ENCODE results near the gene ATOH8. TPM values are rescaled to one million over a fixed set of nuclear protein-coding genes. Genes with fewer than 3 reads are reported as not detected.

The ATOH8 gene
- total and polyA plus RNA-seq, 2 donors (not counting 3 experiments of a cell fraction or from before 2014, with no cell fraction given): 10.3 to 12.8 TPM

- TF ChIP-seq CTCF (IDR thresholded peaks at IDR 0.05; ENCODE audit: extremely low read depth in 1 of 2, insufficient read depth in 1 of 2, low read depth in 1 of 2, low read length in 2 of 2) (no peak), POLR2AphosphoS5 (IDR thresholded peaks at IDR 0.05; ENCODE audit: insufficient read depth, low read depth, low read length) (no peak), EZH2 (IDR thresholded peaks at IDR 0.05; ENCODE audit: borderline replicate concordance, low read depth, low read length, severe bottlenecking) (no peak), GATA2 (IDR thresholded peaks at IDR 0.05; ENCODE audit: insufficient read depth, insufficient read length, low read depth, low read length) (no peak), MYC (IDR thresholded peaks at IDR 0.05; ENCODE audit: low read depth, low read length) (no peak), FOS (IDR thresholded peaks at IDR 0.05; ENCODE audit: borderline replicate concordance, insufficient read depth, low read length) (no peak), POLR2A (IDR thresholded peaks at IDR 0.05; ENCODE audit: low read depth, low read length) (no peak), JUN (IDR thresholded peaks at IDR 0.05; ENCODE audit: borderline replicate concordance, insufficient read depth, insufficient read length, low read depth) (no peak)
- TF ChIP-seq, protein P1, sequence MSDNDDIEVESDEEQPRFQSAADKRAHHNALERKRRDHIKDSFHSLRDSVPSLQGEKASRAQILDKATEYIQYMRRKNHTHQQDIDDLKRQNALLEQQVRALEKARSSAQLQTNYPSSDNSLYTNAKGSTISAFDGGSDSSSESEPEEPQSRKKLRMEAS (IDR thresholded peaks at IDR 0.05; ENCODE audit: insufficient read depth, insufficient read length): no peak
- POLR2A ChIA-PET: interaction anchor here (0.5 to 1.2 kb wide), 2 partner anchors 40 to 82 kb away, joined by 3 read pairs; no protein-coding TSS in a partner anchor
- H2AFZ ChIP-seq (ENCODE audit: low read depth, low read length): no peak overlapping the region
- H3K27ac ChIP-seq (ENCODE audit: insufficient read depth, low read depth, low read length): no peak overlapping the region
- DNase-seq (ENCODE audit: low read depth, low spot score): no peak
- H3K79me2 ChIP-seq (ENCODE audit: control insufficient read depth, insufficient read depth, low read length): no peaks in the 10 kb centered on the region
- no peaks in the 10 kb centered on the region for H3K36me3 ChIP-seq (ENCODE audit: control insufficient read depth in 2 of 2, extremely low read depth in 1 of 2, insufficient read depth in 2 of 2, low read length in 2 of 2)
- no TSS peak for BruUV-seq (replicated peaks)
- H3K4me3 ChIP-seq (replicated peaks in 1 of 3; ENCODE audit: insufficient read depth in 1 of 3, low read depth in 1 of 3, low read length in 3 of 3): no peak overlapping the region
- FAIRE-seq: no peak
- intact Hi-C loops (cut with micrococcal nuclease) (no loop called here), dilution Hi-C loops (cut with MboI; ENCODE audit: extremely low pct_ligation_motif_present, low sequenced_read_pairs) (loop anchor here (25.0 kb wide), 1 partner anchor 93 kb away; no protein-coding TSS in a partner anchor)
- no peaks in the 10 kb centered on the region for H3K4me1 ChIP-seq (ENCODE audit: control insufficient read depth, extremely low read depth, insufficient read depth, low read length)
- H3K4me2 ChIP-seq (ENCODE audit: insufficient read depth, low read length): no peak overlapping the region
- peaks cover 2 to 7% of the 10 kb centered on the region in 2 experiments for H3K27me3 ChIP-seq (ENCODE audit: control insufficient read depth in 2 of 2, insufficient read depth in 2 of 2, low read length in 2 of 2)
- no peaks in the 10 kb centered on the region for H3K9me1 ChIP-seq (replicated peaks; ENCODE audit: control insufficient read depth, extremely low read depth, insufficient read depth, low read length)
- H4K20me1 ChIP-seq (replicated peaks; ENCODE audit: control insufficient read depth, extremely low read depth, insufficient read depth, low read length): no peaks in the 10 kb centered on the region
- H3K9ac ChIP-seq (replicated peaks; ENCODE audit: extremely low read depth, insufficient read depth, low read length): no peak overlapping the region
- CTCF ChIA-PET: interaction anchor here (0.6 to 4.0 kb wide), 10 partner anchors 10 to 170 kb away, joined by 3 to 27 read pairs (median 8); partner anchors contain the start of gene ST3GAL5
- no peaks in the 10 kb centered on the region for H3K9me3 ChIP-seq (replicated peaks; ENCODE audit: control insufficient read depth, insufficient read depth, low read length)
These were observed 34.8 kb upstream of the ATOH8 start for GRCh38 chr2:85718885-85719492.

Data from endothelial cell of umbilical vein (primary cell).